ENCODE results near the gene CASS4.

CASS4 gene

DNA sequence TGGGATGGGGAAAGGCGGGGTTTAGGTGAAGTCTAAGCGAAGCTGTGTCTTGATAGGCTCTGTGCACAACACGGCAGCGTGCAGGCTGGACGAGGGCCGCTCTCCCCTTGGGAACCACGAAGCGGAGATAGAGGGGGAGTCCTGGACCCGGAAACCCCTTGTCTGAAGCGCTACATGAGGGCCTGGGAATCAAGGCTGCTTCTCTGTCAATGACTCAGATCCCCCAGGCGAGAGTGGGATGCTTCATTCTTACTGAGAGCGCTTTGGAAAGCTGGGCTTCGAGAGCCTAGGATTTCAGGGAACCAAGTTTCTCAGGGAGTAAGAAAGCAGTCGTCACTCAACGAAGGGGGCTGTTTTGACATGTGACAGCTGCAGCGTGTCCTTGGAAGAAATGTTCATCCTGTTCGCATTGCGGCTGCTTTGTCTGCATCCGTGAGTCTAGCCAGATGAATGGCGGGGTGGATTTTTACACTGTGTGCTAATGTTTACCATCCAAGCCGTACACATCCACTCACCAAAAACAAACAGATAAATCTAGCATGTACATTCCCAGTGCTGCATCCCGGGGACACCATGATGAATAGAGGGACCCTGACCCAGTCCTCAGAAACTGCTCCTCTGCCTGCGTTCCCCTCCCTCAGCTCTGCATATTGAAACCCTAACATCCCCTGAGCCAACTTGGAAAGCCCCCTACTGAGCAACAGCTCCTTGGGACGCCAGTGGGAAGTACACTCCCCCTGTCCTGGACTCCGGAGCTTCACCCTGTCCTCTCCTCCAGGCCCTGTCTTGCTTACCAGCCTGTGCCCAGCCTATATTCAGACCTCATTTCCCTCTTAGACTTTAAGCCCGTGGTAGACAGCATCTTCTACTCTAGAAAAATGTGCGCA, 31.8 kb downstream of the CASS4 start:
- TF ChIP-seq, protein P1, sequence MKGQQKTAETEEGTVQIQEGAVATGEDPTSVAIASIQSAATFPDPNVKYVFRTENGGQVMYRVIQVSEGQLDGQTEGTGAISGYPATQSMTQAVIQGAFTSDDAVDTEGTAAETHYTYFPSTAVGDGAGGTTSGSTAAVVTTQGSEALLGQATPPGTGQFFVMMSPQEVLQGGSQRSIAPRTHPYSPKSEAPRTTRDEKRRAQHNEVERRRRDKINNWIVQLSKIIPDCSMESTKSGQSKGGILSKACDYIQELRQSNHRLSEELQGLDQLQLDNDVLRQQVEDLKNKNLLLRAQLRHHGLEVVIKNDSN (IDR thresholded peaks at IDR 0.05) = no peak
- TF ChIP-seq FOXM1 (IDR thresholded peaks at IDR 0.05; ENCODE audit: borderline replicate concordance, low read depth) (no peak), ZBTB7A (IDR thresholded peaks at IDR 0.05; ENCODE audit: low read depth) (no peak), CEBPB (IDR thresholded peaks at IDR 0.05) (no peak), EGR1 (IDR thresholded peaks at IDR 0.05) (no peak), TCF12 (IDR thresholded peaks at IDR 0.05; ENCODE audit: low read depth) (no peak), TEAD4 (IDR thresholded peaks at IDR 0.05) (no peak), NFIC (IDR thresholded peaks at IDR 0.05) (no peak), REST (IDR thresholded peaks at IDR 0.05; ENCODE audit: low read depth) (no peak), MAX (IDR thresholded peaks at IDR 0.05) (no peak), EP300 (IDR thresholded peaks at IDR 0.05; ENCODE audit: borderline replicate concordance) (no peak), YY1 (IDR thresholded peaks at IDR 0.05; ENCODE audit: low read depth) (no peak), RAD21 (IDR thresholded peaks at IDR 0.05; ENCODE audit: low read depth) (no peak), TAF1 (IDR thresholded peaks at IDR 0.05; ENCODE audit: low read depth) (no peak), CREB1 (IDR thresholded peaks at IDR 0.05; ENCODE audit: low read depth) (no peak)

DNA sequence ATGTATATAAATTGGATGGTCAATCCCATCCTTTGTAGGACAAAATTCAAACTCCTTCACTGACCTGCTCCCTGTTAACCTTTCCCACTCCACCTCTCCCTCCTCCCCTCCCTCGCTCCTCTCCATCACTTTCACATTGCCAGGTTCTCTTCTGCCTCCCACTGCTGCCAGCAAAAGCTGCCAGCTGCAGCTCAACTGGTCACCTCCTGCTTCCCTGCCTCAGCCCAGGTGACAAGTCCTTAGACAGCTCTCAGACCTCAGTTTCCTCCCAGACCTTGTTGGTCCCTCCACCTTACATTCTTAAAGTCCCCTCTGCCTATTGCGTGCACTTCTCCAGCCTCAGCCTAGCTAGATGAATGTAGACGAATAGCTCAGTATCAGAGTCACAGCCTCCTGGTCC, 33.1 kb downstream of the CASS4 start:
- TF ChIP-seq FOXM1 (IDR thresholded peaks at IDR 0.05; ENCODE audit: borderline replicate concordance, low read depth) (no peak), EGR1 (IDR thresholded peaks at IDR 0.05) (no peak), MAX (IDR thresholded peaks at IDR 0.05) (no peak), TAF1 (IDR thresholded peaks at IDR 0.05; ENCODE audit: low read depth) (no peak), CREB1 (IDR thresholded peaks at IDR 0.05; ENCODE audit: low read depth) (no peak), RAD21 (IDR thresholded peaks at IDR 0.05; ENCODE audit: low read depth) (no peak), NFIC (IDR thresholded peaks at IDR 0.05) (no peak), REST (IDR thresholded peaks at IDR 0.05; ENCODE audit: low read depth) (no peak), EP300 (IDR thresholded peaks at IDR 0.05; ENCODE audit: borderline replicate concordance) (no peak), TCF12 (IDR thresholded peaks at IDR 0.05; ENCODE audit: low read depth) (no peak), ZBTB7A (IDR thresholded peaks at IDR 0.05; ENCODE audit: low read depth) (no peak), TEAD4 (IDR thresholded peaks at IDR 0.05) (no peak), YY1 (IDR thresholded peaks at IDR 0.05; ENCODE audit: low read depth) (no peak), CEBPB (IDR thresholded peaks at IDR 0.05) (no peak)
- TF ChIP-seq, protein P1 (IDR thresholded peaks at IDR 0.05) = no peak

GRCh38 chr20:56445540-56445939, 33.5 kb downstream of the CASS4 start:
- TF ChIP-seq CEBPB (IDR thresholded peaks at IDR 0.05) (no peak), ZBTB7A (IDR thresholded peaks at IDR 0.05; ENCODE audit: low read depth) (no peak), MAX (IDR thresholded peaks at IDR 0.05) (no peak), YY1 (IDR thresholded peaks at IDR 0.05; ENCODE audit: low read depth) (no peak), REST (IDR thresholded peaks at IDR 0.05; ENCODE audit: low read depth) (no peak), EGR1 (IDR thresholded peaks at IDR 0.05) (no peak), RAD21 (IDR thresholded peaks at IDR 0.05; ENCODE audit: low read depth) (no peak), TAF1 (IDR thresholded peaks at IDR 0.05; ENCODE audit: low read depth) (no peak), TEAD4 (IDR thresholded peaks at IDR 0.05) (no peak), TCF12 (IDR thresholded peaks at IDR 0.05; ENCODE audit: low read depth) (no peak), NFIC (IDR thresholded peaks at IDR 0.05) (no peak), FOXM1 (IDR thresholded peaks at IDR 0.05; ENCODE audit: borderline replicate concordance, low read depth) (no peak), EP300 (IDR thresholded peaks at IDR 0.05; ENCODE audit: borderline replicate concordance) (no peak), CREB1 (IDR thresholded peaks at IDR 0.05; ENCODE audit: low read depth) (no peak)
- TF ChIP-seq, protein P1 (IDR thresholded peaks at IDR 0.05) = no peak
